B cell (primary cell): Measurements from ENCODE around the gene GJA1. TPM values are rescaled to one million over a fixed set of nuclear protein-coding genes. Genes with fewer than 3 reads are reported as not detected.

Source experiments
- ATAC-seq: fragments of 200-7000 bp; cut with Tn5 transposase; one replicate; pipeline ENCODE4 v1.10.0; 2021; ENCODE audit warnings: low read depth, mild to moderate bottlenecking, moderate number of reproducible peaks, moderate library complexity
- CTCF ChIA-PET: fragments of 350-600 bp; sonication (Branson Sonifier 250); formaldehyde crosslinking; loops from one replicate; lab custom pipeline; 2021; ENCODE audit warnings: antibody characterized with exemption, inconsistent platforms; lab: Charles Lee
- POLR2A ChIA-PET: fragments of 350-600 bp; sonication (Branson Sonifier 250); formaldehyde crosslinking; loops from one replicate; lab custom pipeline; 2021; ENCODE audit warnings: antibody characterized with exemption; lab: Charles Lee
- DNase-seq: peaks from one replicate; pipeline ENCODE4 v3.0.0; 2013
- H2AFZ ChIP-seq: 2 replicates; pipeline ENCODE4 v1.6.1; 2012; ENCODE audit warnings: mild to moderate bottlenecking, low read depth, low read length; ENCODE audit not compliant: insufficient read depth, poor library complexity, severe bottlenecking
- H3K27ac ChIP-seq, 2 donors: 1 replicate in 1 of 2; 2 replicates in 1 of 2; pipeline ENCODE4 v1.5.1; 2012 to 2013; ENCODE audit warnings: low read length in 2 of 2, mild to moderate bottlenecking in 2 of 2, moderate library complexity in 1 of 2
- H3K27me3 ChIP-seq, 4 experiments: fragments of 200-600 bp in 1 of 4; sonication (generic) in 1 of 4; replicated peaks in 1 of 4; 1 replicate in 2 of 4; 2 replicates in 2 of 4; pipeline versions ENCODE4 v1.6.1 to v1.7.0; 2013 to 2016; ENCODE audit warnings: low read length in 3 of 4, mild to moderate bottlenecking in 2 of 4, mixed read lengths in 1 of 4, moderate library complexity in 1 of 4; ENCODE audit not compliant: insufficient read depth in 4 of 4, control insufficient read depth in 3 of 4; ENCODE audit errors: control extremely low read depth in 1 of 4
- H3K36me3 ChIP-seq, 2 experiments: replicated peaks in 1 of 2; 1 replicate in 1 of 2; 2 replicates in 1 of 2; pipeline versions ENCODE4 v1.6.1 to v1.7.1; 2013; ENCODE audit warnings: low read length in 1 of 2; ENCODE audit not compliant: insufficient read depth in 2 of 2, control insufficient read depth in 1 of 2; ENCODE audit errors: control extremely low read depth in 1 of 2, extremely low read depth in 1 of 2
- H3K4me1 ChIP-seq, 2 donors: fragments of 200-600 bp in 1 of 2; sonication (generic) in 1 of 2; 1 replicate in 1 of 2; 2 replicates in 1 of 2; pipeline versions ENCODE4 v1.5.1 to v1.6.1; 2013 to 2017; ENCODE audit warnings: low read length in 2 of 2; ENCODE audit not compliant: control insufficient read depth in 2 of 2, insufficient read depth in 2 of 2
- H3K4me2 ChIP-seq: replicated peaks from 2 replicates; pipeline ENCODE3; 2012; ENCODE audit warnings: mild to moderate bottlenecking, low read depth, low read length; ENCODE audit not compliant: poor library complexity, severe bottlenecking
- H3K4me3 ChIP-seq, 5 experiments: fragments of 200-600 bp in 1 of 5; sonication (generic) in 1 of 5; 1 replicate in 3 of 5; 2 replicates in 2 of 5; pipeline versions ENCODE4 v1.5.1 to v1.7.0; 2011 to 2016; ENCODE audit warnings: low read length in 4 of 5, mild to moderate bottlenecking in 4 of 5, low read depth in 2 of 5, control low read depth in 1 of 5, moderate library complexity in 1 of 5; ENCODE audit not compliant: insufficient read depth in 1 of 5; ENCODE audit errors: control extremely low read depth in 1 of 5, extremely low read depth in 1 of 5
- H3K79me2 ChIP-seq: fragments of 200-600 bp; sonication (generic); one replicate; pipeline ENCODE4 v1.6.0; 2016; ENCODE audit warnings: low read length; ENCODE audit not compliant: control insufficient read depth, insufficient read depth
- H3K9ac ChIP-seq: fragments of 200-600 bp; sonication (generic); 2 replicates; pipeline ENCODE4 v1.6.1; 2017; ENCODE audit warnings: mild to moderate bottlenecking, low read length, moderate library complexity
- H3K9me3 ChIP-seq, 3 donors: one replicate each; pipeline versions ENCODE4 v1.6.1 to v1.7.1; 2013; ENCODE audit warnings: low read length in 2 of 3; ENCODE audit not compliant: control insufficient read depth in 2 of 3, insufficient read depth in 1 of 3; ENCODE audit errors: control extremely low read depth in 1 of 3
- H4K20me1 ChIP-seq: 2 replicates; pipeline ENCODE4 v1.6.0; 2012; ENCODE audit warnings: mild to moderate bottlenecking, low read length; ENCODE audit not compliant: insufficient read depth, control insufficient read depth, poor library complexity, severe bottlenecking
- H3K27ac Mint-ChIP-seq: one replicate; pipeline ENCODE4 v1.8.0; 2021; ENCODE audit warnings: mixed read lengths
- H3K27me3 Mint-ChIP-seq: one replicate; pipeline ENCODE4 v1.8.0; 2021; ENCODE audit warnings: mixed read lengths
- H3K4me1 Mint-ChIP-seq: one replicate; pipeline ENCODE4 v1.8.0; 2021; ENCODE audit warnings: mixed read lengths
- H3K4me3 Mint-ChIP-seq: one replicate; pipeline ENCODE4 v1.8.0; 2021; ENCODE audit warnings: mixed read lengths
- H3K9me3 Mint-ChIP-seq: one replicate; pipeline ENCODE4 v1.8.0; 2022; ENCODE audit warnings: mixed read lengths; ENCODE audit not compliant: insufficient read depth
- CTCF ChIP-seq: fragments of 200-600 bp; IDR thresholded peaks from one replicate; pipeline ENCODE4 v1.8.0; 2022; ENCODE audit warnings: antibody characterized with exemption, mild to moderate bottlenecking
- EZH2 ChIP-seq: IDR thresholded peaks from 2 replicates; pipeline ENCODE4 v1.6.1; 2012; ENCODE audit warnings: borderline replicate concordance, low read depth, mild to moderate bottlenecking, moderate library complexity, low read length; ENCODE audit not compliant: insufficient read depth, poor library complexity, severe bottlenecking
- WGBS: methylation state at CpG from one replicate; pipeline ENCODE4 v1.1.5; 2013; ENCODE audit warnings: missing lambda C conversion rate; ENCODE audit not compliant: insufficient coverage; 5-methylcytosine and 5-hydroxymethylcytosine counted together
- intact Hi-C: fragments of 100-400 bp; cut with micrococcal nuclease; formaldehyde crosslinking; loops from one replicate; pipeline ENCODE4 v1.10.0; 2022
- polyA plus RNA-seq: library from polyadenylated mRNA; depleted of rRNA; stranded (reverse); fragments of >200 nt; gene quantifications from 2 replicates; pipeline ENCODE4 v1.2.3, GENCODE V29; 2012
- total RNA-seq, 2 donors: library from RNA; stranded (reverse); fragments of 120-200 nt in 1 of 2; gene quantifications; 1 replicate in 1 of 2; 2 replicates in 1 of 2; pipeline versions ENCODE4 v1.2.3 to v1.2.4, GENCODE V29; 2013 to 2022

Gene GJA1
- total and polyA plus RNA-seq, 2 donors (not counting 1 experiment from before 2014, with no cell fraction given) = not detected

GRCh38 chr6:121439475-121439874, 4.0 kb downstream of the GJA1 start:
- Histone ChIP-seq H3K27me3 (peaks cover 0 to 31% (median 25%) of the 10 kb centered on the region in 4 experiments), H3K4me3 (no peak overlapping the region), H3K36me3 (no peaks in the 10 kb centered on the region), H3K4me1 (peaks cover 20 to 22% of the 10 kb centered on the region in 2 donors), H3K4me2 (no peak overlapping the region), H3K9ac (no peak overlapping the region), H3K79me2 (no peaks in the 10 kb centered on the region), H2AFZ (no peak overlapping the region), H3K9me3 (no peaks in the 10 kb centered on the region), H3K27ac (no peak overlapping the region), H4K20me1 (no peaks in the 10 kb centered on the region)
- ChIA-PET CTCF (no interaction called here), POLR2A (no interaction called here)
- no peak for ATAC-seq
- H3K27me3 Mint-ChIP-seq = peaks cover 34% of the 10 kb centered on the region
- TF ChIP-seq CTCF (no peak), EZH2 (no peak)
- no peak for DNase-seq
- no peaks in the 10 kb centered on the region for H3K9me3 Mint-ChIP-seq
- intact Hi-C loops = no loop called here
- H3K4me3 Mint-ChIP-seq = no peak overlapping the region
- peaks cover 21% of the 10 kb centered on the region for H3K4me1 Mint-ChIP-seq
- no peak overlapping the region for H3K27ac Mint-ChIP-seq

GRCh38 chr6:121439926-121440325, 4.5 kb downstream of the GJA1 start:
- no peaks in the 10 kb centered on the region for H4K20me1 ChIP-seq
- ChIA-PET POLR2A (no interaction called here), CTCF (no interaction called here)
- H3K27ac Mint-ChIP-seq = no peak overlapping the region
- no peak overlapping the region for H3K4me3 Mint-ChIP-seq
- no peak overlapping the region for H3K9ac ChIP-seq
- peaks cover 0 to 31% (median 25%) of the 10 kb centered on the region in 4 experiments for H3K27me3 ChIP-seq
- intact Hi-C loops = no loop called here
- no peaks in the 10 kb centered on the region for H3K79me2 ChIP-seq
- ATAC-seq (no peak), DNase-seq (no peak)
- no peaks in the 10 kb centered on the region for H3K9me3 Mint-ChIP-seq
- no peak overlapping the region for H3K4me3 ChIP-seq
- H3K36me3 ChIP-seq = no peaks in the 10 kb centered on the region
- no peak overlapping the region for H3K4me2 ChIP-seq
- TF ChIP-seq CTCF (no peak), EZH2 (no peak)
- no CpG with 5 or more reads among the region's 4 CpGs for WGBS
- H3K4me1 ChIP-seq = peaks cover 20 to 22% of the 10 kb centered on the region in 2 donors
- H3K27ac ChIP-seq = no peak overlapping the region
- H3K4me1 Mint-ChIP-seq = peaks cover 21% of the 10 kb centered on the region
- H3K27me3 Mint-ChIP-seq = peaks cover 33% of the 10 kb centered on the region
- H2AFZ ChIP-seq = no peak overlapping the region
- no peaks in the 10 kb centered on the region for H3K9me3 ChIP-seq
